GM18861 (cell line): Measurements from ENCODE around the gene PON3.

Experiments
- ATAC-seq: cut with Tn5 transposase; IDR thresholded peaks from one replicate; pipeline ENCODE4 v1.9.1; 2021; ENCODE audit not compliant: unreplicated experiment

The PON3 gene

GRCh38 chr7:95396136-95397032 is at the start of gene PON3:
Gene PON3, minus strand, starts transcription at chr7:95396375. Its CDS starts 25 bp downstream, at chr7:95396350.
- peak; percentile 59 for ATAC-seq

GRCh38 chr7:95444796-95445195 is 48.6 kb upstream of the PON3 start:
- no peak for ATAC-seq

DNA sequence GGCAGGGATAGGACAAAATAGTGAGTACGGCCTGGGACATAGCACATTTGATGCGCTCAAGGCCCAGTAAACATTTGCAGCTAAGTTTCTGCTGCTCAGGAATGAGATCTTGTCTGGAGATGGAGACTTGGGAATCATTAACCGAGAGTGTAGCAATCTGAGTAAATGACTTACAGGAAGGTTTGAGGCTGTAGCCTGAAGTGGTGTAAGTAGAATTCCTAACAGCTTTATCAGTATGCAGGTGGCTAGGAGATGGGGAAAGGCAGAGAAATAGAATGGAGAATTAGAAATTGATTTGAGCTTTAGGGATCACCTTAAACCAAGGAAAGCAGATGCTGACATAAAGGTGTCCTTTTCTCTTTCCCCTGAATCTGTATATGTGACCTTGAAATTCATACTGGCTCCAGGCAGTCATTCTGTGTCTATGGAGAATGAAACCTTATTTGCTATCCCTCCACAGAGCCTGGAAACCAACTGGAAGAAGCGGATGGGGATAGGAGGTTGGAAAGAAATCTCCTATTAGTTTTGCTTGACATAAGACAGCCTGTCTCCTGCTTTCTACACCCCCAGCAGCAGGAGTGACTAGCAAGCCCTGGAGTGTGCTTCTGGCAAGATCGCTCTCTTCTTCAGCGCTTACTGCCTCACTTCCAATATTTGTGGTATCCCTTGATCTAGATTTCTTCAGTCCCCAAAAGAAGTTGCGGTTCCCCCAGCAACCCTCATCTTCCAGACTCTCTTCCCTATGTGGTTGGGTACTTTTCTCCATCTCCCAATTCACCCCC is 45.1 kb upstream of the PON3 start:
- ATAC-seq: peak; percentile 47

DNA sequence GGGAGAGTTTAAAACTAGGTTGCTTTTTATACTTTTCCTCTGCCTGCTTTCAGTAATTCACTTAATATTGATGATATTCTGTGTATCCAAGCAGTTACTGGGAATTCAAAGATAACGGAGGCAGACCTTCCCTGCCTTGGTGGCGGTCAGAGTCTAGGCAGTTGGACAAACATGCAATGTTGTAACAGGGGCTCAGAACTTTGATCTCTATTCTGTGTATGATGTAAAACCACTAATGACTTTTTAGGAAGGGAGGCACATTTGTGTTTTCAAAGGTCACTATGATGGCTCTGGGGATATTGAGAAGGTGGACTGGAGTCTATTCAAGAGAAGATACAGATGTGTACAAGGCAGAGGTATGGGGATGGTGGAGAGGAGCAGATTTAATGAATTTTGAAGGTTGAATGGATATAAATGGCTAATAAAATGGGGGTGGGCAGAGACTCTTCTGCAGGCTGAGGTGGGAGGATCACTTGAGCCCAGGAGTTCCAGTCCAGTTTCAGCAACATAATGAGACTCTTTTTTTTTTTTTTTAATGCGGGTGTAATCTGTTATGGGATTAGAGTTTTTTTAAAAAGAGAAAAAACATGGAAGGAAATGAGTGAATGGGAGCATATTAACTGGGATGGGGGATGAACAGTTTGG is 44.3 kb upstream of the PON3 start:
- no peak for ATAC-seq

DNA sequence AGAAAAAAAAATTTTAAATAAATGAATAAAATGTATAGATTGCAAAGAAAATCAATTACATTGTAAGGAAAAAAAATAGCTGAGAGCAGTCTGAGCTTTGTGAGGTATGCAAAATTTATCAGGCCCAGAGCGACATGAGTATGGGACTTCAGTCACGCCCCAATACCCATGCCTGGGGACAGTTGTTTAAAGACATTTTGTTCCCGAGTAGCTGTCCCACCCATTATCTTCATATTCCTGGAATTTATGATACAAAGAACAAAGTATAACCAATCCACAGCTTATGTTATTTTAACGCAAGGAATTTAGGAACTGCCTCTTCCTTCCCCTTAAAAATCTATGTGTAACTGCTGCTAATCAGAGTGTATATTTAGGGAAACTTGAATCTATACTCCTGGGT is 40.2 kb upstream of the PON3 start:
- no peak for ATAC-seq

GRCh38 chr7:95435422-95435780 is 39.2 kb upstream of the PON3 start:
- ATAC-seq: no peak

GRCh38 chr7:95434557-95435421 is 38.6 kb upstream of the PON3 start, which contains the start of gene PON2:
Gene PON2, minus strand, starts transcription at chr7:95435028. Its CDS starts 77 bp downstream, at chr7:95434951.
- ATAC-seq: peak; percentile 88

- no peak for ATAC-seq
Measured at GRCh38 chr7:95433952-95434556, 37.9 kb upstream of the PON3 start.

DNA sequence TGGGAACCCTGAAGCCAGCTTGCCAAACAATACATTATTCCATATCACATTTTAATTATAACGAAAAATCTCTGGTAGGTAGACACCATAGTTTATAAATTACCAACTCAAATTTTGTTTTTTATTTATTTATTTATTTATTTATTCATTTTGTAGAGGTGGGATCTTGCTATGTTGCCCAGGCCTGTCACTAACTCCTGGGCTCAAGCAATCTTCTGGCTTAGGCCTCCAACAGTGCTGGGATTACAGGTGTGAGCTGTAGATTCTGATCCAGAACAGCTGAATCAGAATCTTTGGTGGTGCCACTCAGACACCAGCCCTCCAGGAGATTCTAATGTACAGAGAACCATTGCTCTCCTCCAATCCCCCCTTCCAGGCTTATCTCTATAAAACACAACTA is 37.0 kb upstream of the PON3 start:
- no peak for ATAC-seq

GRCh38 chr7:95432606-95433005 is 36.4 kb upstream of the PON3 start:
- no peak for ATAC-seq

- ATAC-seq: no peak
Measured at GRCh38 chr7:95430864-95431263, 34.7 kb upstream of the PON3 start.

DNA sequence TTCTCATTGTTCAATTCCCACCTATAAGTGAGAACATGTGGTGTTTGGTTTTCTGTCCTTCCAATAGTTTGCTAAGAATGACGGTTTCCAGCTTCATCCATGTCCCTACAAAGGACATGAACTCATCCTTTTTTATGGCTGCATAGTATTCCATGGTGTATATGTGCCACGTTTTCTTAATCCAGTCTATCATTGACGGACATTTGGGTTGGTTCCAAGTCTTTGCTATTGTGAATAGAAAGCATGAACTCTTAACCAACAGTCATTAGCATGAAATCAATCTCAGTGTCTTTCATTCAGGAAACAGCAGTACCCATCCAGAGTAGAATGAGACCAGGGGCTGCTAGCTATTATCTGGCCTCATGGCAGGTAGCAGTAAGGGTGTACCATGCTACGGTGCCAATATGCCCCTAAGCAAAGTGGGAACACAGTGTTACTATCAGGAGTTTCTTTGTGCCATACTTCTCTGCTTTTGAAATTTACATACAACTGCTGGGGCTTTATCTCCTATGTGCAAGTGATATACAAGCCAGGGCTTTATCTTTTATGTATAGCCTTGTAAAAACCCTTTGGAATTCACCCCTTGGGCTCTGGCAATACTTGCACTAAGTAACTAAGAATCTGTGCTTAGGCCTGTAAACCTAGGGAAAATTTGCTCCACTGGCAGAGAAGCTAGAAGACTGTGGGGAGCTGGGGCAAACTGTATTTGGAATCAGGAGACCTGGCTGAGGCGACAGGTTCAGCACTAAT is 33.2 kb upstream of the PON3 start:
- ATAC-seq: no peak

GRCh38 chr7:95427914-95428516 is 31.8 kb upstream of the PON3 start:
- ATAC-seq: no peak

DNA sequence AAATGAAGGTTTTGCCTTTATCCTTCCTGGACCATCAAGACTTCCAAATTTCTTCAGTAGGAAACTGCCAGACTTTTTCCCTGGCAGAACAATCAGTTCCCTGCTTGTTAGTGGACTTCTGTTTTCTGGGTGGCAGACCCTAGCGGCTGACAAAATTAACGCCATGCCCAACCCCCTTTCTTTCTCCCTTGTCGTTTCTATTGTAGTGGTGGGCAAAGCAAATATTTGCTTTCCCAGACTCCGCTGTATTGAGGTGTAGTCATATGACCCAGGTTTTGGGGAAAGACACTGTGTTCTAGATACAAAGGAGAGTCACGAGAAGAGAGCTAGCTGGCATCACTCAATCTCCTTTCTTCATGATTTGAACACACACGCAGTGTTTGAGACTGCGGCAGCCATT is 31.0 kb upstream of the PON3 start:
- no peak for ATAC-seq

DNA sequence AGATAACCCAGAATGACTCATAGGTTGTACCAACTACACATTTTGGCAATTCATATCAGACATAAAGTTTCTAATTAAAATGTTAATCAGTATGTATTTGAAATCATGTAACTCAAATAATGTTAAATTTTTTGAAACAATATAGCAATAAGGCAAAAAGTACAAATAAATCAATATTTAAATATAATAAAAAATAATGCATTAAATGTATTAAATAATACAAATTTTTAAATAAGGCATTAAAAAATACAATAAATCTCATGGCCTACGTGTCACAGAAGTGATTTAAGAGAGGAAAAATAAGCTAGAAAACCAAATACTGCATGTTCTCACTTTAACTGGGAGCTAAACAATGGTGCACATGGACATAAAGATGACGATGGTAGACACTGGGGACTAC is 29.5 kb upstream of the PON3 start:
- ATAC-seq: no peak

GRCh38 chr7:95424716-95425115 is 28.5 kb upstream of the PON3 start:
- no peak for ATAC-seq

- no peak for ATAC-seq
Measured at GRCh38 chr7:95421847-95422444, 25.8 kb upstream of the PON3 start.

- no peak for ATAC-seq
Measured at GRCh38 chr7:95421000-95421846, 25.0 kb upstream of the PON3 start.
